NCI-H526 (cell line): ENCODE measurements around the gene MTG1.
"Not testable (repeated sequence)": the region's sequence is repeated elsewhere in the genome, so short reads cannot be mapped to it uniquely, and the experiment has no call there.

ENCODE experiments used
- DNase-seq, 2 experiments: peaks; one replicate each; lab custom pipeline; 2025; lab: John Stamatoyannopoulos, UW

The MTG1 gene

DNA sequence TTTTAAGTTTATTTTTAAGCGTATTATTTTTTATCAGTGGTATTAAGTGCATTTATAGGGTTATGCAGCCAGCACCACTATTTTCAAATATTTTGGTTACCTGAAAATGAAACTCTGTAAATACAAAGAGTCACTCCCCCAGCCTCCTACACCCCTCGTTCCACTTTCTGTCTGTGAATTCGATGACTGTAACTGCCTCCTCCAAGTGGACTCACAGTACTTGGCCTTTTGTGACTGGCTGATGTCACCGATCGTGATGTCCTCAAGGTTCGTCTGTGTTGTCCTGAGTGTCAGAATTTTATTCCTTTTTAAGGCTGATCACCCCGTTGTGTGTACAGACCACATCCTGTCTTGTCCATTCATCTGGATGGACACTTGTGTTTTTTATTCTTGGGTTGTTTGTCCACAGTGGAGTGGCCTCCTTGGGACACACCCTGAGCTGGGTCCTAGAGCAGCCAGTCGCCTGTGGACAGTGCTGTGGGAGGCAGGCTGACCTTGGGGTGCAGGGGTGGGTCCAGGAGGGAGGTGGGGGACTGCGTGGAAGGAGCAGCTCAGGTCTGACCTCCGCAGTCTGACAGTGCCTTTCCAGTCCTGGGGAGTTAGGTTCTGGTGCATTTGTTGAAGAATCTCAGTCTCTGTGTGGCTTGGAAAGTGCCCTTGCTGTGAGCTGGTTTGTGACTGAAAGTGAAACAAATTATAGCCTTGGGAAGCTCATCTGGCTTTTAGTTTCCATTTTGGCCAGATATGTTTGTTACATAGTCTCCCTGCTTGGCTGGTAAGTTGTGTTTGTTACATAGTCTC is 6.9 kb downstream of the MTG1 start:
- DNase-seq = no peak

DNA sequence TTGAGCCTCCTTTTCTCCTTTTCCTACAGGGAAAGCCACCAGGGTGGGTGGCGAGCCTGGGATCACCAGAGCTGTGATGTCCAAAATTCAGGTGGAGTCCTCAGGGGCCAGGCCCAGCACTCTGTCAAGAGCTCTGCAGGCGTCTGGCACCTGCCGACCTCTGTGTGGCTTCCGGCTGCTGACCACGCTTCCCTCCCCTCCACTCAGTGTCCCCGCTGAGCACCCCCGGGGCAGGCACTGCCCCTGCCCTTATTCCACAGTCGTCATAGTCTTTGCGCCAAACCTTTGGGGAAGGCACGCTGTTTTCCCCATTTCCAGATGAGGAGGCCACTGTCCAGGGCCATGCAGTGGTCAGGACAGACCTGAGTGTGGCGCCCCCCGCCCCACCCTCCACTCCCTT is 7.5 kb downstream of the MTG1 start:
- DNase-seq = no peak

DNA sequence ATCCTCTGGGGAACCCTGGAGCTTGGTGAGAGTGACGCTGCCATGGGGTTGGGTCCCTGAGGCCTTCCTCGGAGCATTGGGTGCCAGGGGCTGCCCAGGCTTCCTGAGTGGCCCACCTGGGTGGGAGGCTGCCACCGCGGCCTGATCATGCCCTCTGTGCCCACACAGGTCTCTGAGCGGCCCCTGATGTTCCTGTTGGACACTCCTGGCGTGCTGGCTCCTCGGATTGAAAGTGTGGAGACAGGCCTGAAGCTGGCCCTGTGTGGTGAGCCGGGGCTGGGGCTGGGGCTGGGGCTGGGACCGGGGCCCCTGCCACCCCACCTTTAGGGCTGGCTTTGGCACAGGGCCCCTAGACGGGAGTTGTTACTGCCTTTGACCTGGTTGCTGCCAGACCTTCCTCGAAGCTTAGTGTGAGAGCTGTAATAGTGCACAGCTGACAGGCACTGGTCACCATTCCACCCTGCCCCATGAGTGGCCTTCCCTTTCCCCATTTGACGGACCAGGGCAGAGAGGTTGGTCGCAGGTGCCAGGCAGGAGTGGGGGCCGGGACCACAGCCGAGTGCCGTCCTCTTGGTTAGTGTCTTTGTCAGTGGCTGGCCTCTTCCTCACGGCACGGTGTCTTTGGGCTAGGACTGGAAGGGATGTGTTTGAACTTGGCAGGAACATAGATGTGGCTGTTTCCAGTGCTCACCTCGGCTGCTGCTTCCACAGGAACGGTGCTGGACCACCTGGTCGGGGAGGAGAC is 8.2 kb downstream of the MTG1 start:
- DNase-seq = no peak

DNA sequence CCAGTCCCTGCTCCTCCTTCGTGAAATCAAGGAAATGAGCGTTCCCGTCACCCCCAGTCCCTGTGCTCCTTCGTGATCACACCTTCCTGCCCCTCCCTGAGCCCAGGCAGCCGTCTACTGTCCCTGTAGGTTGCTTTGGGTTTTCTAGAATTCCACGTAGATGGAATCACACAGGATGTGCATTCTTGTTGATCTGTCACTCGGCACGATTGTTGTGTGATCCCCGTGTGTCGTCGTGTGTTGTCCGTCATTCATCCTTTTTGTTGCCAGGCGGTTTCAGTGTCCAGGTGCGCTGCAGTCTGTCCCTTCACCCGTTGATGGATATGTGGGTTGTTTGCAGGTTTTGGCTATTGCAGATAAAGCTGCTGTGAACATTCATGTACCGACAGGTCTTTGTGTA is 9.4 kb downstream of the MTG1 start:
- DNase-seq = no peak

DNA sequence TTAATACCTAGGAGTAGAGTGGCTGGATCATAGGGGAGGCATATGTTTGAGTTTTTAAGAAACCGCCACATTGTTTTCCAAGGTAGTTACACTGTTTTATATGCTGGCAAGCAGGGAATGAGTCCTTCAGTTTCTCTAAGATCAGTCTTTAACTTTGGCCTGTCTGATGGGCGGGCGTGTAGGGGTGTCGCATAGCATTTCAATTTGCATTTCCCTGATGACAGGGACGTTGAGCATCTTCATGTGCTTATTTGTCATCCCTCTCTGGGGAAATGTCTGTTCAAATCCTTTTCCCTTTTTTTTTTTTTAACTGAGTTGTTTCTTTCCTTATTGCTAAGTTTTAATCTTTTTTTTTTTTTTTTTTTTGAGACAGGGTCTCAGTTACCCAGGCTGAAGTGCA is 9.8 kb downstream of the MTG1 start:
- no peak for DNase-seq

DNA sequence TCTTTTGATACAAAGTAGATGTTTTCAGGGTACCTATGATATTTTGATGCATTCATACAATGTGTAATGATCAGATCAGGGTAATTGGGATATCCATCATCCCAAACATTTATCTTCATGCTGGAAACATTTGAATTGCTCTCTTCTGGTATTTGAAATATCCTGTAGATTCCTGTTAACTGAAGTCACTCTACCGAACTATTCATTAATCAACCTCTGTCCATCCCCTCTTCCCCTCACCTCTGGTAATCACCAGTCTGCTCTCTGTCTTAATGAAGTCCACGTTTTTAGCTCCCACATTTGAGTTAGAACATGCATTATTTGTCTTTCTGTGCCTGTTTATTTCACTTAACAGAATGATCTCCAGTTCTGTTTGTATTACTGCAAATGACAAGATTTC is 11.3 kb downstream of the MTG1 start:
- DNase-seq = no peak

DNA sequence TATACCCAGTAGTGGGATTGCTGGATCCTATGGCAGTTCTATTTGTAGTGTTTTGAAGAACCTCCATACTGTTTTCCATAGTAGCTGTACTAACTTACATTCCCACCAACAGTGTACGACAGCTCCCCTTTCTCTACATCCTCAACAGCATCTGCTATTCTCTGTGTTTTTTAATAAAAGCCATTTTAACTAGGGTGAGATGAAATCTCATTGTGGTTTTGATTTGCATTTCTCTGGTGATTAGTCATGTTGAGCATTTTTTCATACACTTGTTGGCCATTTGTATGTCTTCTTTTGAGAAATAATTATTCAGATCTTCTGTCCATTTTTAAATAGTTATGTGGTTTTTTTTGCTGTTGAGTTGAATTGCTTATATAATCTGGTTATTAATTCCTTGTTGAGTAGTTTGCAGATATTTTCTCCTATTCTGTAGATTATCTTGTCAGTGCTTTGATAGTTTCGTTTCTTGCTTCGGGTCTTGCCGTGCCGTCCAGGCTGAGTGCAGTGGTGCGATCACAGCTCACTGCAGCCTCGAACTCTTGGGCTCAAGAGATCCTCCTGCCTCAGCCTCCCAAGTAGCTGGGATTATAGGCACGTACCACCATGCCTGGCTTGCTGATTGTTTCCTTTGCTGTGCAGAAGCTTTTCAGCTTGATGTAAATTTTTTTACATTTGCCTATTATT is 12.0 kb downstream of the MTG1 start:
- no peak for DNase-seq

DNA sequence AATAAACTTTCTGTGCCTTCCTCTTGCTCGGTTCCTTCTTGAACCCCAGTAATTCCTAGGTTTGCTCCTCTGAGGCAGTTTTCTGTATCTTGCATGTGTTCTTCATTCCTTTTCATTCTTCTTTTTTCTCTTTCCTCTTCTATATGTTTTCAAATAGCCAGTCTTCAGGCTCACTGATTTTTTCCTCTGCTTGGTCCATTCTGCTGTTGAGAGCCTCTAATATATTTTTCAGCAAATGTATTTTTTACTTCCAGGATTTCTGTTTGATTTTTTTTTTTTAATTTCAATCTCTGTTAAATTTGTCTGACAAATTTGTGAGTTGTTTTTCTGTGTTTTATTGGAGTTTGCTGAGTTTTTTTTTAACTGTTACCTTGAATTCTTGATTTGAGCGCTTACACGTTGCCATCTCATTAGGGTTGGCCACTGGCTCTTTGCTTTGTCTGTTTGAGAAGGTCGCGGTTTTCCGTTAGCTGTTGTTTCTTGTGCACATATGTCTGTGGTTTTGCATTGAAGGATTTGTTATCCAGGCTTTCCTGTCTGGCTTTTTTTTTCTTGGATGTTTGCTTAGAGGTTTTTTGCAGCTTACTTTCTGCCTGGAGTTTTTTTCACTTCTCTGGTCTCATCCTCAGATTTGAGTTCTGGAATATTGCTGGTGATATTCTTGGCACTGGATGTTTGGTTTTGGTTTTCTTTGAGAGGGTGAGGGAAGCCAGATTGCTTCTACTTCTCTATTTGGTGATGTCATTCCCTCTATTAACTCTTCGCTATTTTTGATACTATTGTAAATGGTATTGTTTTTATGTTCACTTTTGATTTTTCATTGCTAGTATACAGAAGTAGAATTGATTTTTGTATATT is 17.8 kb downstream of the MTG1 start:
- DNase-seq = no peak

DNA sequence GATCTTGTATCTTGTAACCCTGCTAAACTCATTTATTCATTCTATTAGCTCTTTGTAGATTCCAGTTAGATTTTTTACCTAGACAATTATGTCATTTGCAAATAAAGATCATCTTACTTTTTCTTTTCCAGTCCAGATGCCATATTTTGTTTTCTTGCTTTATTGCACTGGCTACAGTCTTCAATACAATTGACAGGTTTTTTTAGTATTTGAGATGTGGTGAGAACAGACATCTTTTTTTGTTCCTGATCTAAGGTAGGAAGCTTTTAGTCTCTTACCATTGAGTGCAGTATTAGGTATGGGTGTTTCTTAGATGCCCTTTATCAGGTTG is 18.4 kb downstream of the MTG1 start:
- DNase-seq = no peak

DNA sequence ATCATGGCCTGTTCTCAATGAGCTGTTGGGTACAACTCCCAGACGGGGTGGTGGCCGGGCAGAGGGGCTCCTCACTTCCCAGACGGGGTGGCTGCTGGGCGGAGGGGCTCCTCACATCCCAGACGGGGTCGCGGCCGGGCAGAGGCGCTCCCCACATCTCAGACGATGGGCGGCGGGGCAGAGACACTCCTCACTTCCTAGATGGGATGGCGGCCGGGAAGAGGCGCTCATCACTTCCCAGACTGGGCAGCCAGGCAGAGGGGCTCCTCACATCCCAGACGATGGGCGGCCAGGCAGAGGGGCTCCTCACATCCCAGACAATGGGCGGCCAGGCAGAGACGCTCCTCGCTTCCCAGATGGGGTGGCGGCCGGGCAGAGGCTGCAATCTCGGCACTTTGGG is 20.4 kb downstream of the MTG1 start:
- DNase-seq = not testable (repeated sequence)

DNA sequence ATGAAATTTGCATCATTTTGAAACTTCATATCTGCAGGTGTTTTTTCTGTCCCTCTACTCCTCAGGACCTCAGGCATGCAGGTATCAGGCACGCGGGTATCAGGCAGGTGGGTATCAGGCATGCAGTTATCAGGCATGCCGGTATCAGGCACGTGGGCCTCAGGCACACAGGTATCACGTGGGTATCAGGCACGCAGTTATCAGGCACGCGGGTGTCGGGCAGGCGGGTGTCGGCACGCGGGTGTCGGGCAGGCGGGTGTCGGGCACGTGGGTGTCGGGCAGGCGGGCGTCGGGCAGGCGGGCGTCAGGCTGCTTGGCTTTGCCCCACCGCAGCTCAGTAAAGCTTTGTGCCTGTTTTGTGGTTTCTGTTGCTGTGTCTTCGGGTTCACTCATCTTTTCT is 21.8 kb downstream of the MTG1 start:
- DNase-seq = no peak

DNA sequence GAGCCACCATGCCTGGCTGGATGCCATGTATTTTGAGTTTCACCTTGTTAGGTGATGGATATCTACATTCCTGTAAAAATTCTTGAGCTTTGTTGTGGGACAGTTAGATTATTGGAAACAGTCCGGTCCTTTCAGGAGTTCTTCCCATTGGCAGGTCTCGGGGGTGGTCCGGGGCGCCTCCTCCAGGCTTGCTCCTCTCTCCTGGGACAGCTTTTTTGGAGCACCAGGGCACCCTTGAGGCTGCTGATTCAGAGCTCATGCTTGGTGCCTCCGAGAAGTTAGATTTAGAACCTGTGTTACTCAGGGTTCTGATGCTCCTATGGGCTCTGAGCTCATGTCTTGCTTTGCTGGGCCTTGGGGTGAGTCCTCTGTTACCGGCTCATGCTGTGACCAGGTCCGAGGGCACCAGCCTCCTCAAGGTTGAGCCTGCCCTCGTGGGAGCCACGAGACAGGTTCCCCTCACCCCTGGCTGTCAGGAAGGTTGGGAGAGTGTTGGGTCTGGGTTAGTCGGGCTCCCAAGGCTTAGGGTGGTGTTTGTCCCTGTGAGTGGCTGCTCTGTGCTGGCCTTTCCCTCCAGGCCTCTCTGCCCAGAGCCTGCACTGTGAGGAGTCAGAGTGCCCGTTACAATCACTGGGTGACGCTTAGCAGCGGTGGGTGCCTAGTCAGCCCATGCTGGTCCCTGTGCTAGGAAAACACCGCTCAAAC is 24.5 kb downstream of the MTG1 start:
- no peak for DNase-seq

DNA sequence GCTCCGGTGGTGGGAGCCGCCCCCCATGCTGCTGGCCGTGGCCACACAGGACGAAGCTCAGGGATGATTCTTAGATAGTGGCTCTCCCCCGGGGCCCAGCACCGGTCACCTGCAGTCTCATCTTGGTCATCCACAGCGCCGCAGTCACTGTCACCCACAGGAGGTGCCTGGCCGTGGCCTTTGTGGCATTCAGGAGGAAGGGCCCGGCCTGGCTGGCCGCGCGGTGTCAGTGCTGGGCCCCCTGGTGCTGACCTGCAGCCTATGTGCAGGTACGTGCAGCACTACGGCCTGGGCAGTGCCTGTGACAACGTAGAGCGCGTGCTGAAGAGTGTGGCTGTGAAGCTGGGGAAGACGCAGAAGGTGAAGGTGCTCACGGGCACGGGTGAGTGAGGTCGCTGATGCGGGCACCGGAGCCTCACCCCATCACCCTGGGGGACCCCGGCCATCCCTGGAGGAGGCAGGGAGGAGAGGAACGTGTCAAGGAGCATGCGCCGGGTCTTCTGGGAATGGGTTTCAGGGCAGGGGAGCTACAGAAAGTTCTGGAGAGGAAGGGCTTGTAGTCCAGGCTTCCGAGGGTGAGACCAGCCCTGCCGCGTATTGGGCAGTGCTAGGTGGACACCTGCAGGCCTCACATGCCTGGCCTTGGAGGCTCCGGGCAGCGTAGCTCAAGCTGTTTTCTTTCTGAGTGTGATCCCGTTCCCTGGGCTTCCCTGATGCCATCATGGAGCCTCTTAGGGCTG is 25.4 kb downstream of the MTG1 start:
- DNase-seq = no peak

DNA sequence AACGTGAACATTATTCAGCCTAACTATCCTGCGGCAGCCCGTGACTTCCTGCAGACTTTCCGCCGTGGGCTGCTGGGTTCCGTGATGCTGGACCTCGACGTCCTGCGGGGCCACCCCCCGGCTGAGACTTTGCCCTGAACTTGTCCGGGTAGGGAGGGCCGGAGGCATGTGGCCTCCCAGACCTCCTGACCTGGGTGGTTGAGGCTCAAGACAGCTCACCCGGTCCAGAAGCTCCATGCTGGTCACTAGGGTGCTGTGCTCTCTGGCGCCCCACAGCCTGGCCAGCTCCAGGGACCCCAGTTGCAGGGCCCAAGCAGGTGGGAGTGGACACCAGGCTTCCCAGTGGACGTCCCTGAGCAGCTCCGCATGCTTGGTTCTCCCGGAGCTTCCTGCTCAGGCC is 26.1 kb downstream of the MTG1 start:
- no peak for DNase-seq

DNA sequence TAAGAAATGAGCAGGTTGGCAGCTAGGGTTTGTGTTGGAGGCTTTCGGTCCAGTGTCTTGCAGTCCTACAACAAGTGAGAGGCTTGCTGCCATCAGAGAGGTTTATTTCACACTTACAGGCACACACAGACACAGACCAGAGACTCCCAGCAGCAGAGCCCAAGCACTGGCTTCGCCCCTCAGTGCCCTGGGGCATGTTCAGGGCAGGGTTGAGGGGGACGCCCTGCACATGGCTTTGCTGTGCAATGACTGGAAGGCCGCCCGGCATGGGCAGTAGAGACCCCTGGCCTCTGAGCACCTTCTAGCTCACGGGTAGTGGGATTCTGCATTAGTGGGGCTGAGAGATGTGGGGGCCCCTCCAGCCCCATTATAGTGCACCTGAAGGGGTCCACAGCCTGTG is 26.6 kb downstream of the MTG1 start:
- DNase-seq = no peak

DNA sequence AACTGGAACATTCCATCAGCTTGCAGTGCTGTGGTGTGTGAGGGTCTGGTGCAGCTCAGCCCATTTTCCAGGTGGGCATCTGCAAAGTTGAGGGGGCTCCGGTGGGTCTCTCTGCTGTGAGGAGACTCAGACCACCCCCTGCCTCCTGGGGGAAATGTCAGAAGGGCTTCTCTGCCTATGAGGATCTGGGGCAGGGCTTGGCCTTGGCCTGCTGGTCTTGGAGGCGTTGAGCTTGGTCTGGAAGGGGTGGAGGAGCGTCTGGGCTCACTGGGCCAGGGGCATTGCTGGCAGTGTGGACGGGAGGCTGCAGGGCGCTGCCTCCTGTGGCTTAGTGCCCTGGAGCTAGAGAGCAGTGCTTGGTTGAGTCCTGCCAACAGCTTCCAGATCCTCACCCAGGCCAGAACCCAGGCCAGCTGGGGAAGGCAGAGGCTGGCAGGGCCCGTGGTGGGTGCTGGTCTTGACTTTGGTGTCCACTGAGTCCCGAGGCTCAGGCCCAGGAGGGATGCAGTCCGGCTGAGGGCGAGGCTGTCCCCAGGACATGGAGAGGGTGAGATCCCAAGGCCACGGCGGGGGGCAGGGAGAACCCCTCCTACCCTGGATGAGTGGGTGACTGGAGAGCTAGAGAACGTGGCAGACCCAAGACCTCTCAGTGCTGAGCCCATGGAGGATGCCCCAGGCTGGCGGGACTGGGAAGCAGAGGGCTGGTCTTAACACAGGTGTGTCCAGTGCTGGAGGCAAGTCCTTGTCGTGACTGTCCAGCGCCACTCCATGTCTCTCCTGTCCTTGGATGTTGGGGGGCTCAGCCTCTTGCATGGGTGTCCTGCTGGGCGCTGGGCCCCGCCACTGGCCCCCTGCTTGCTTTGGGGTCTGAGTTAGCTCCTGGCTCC is 27.6 kb downstream of the MTG1 start:
- no peak for DNase-seq

DNA sequence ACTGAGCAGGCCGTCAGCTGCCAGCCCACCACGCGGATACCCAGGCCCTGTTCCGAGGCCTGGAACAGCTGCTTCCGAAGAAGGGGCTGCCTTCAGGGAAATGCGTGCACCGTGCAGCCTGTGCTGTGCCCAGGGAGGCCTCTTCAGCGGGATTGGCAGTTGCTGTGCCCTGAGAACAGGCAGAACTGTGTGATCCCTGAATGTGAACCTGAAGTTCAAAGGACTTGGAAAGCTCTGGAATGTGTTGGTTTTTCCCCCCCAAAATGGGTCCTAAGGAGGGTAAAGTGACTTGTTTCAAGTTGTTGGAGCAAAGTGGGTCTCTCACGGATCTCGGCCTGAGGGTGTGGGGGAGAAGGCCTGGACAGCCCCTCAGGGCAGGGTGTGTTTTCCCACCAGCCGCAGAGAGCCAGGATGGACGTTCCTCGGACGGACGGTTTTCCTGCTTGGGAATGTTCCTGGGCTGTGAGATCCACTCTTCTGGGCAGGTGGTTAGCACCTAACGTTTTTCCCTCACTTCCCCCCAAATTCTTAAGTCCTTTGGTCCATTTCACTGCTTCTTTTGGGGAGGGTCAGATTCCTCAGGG is 28.4 kb downstream of the MTG1 start:
- DNase-seq = no peak

DNA sequence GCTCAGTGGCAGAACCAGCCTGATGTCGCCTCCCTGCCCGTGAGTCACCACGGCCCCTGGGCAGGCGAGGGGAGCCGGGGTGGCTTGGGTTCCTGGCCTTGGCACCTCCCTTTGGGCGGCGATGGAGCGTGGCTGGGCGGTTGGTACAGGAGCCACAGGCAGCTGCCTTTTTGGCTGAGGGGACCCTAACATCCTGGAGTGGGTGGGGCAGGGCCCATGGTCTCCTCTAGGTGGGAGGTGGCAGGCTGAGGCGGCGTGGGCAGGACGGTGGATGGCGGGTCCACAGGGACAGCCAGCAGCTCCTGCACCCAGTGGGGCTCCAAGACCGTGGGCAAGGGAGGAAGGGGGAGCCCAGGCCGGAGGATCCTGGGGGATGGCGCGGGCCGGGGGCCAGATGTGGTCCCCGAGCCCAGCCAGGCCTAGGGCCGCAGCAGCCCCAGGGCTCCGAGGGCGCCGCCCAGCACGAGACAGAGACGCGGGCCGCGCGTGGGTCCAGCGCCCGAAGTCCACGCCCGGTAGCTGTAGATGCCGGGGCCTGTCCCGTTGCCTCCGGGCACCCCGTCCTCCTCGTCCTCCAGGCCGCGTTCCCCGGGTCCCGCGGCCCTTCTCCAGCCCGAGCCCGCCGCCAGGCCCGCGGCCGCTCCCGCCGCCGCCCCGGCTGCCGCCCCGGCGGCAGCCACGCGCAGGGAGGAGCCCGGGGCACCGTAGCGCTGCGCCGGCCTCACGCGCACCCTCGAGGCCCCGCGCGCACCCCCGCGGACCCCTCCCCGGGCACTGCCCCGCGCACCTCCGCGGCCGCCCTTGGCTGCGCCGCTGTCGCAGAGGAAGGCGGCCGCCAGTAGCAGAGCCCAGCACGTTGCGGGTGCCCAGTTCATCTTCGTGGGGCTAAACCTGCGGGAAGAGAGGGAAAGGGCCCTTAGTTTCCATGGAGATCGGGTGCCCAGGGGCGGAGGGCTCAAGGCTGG is 29.1 kb downstream of the MTG1 start:
- no peak for DNase-seq
